Osteocyte (in vitro differentiated cells): Measurements from ENCODE around the gene USP17L29. TPM values are rescaled to one million over a fixed set of nuclear protein-coding genes. Genes with fewer than 3 reads are reported as not detected.
A peak's percentile ranks its signal among the peaks of the same experiment; 100 is the strongest.
"Not testable (repeated sequence)": the region's sequence is repeated elsewhere in the genome, so short reads cannot be mapped to it uniquely, and the experiment has no call there.

Experiments used
- DNase-seq: peaks from one replicate; pipeline ENCODE4 v3.0.0; 2021; ENCODE audit warnings: mixed read lengths; ENCODE audit not compliant: unreplicated experiment; ENCODE audit errors: extremely low spot score
- H3K27ac Mint-ChIP-seq: one replicate; pipeline ENCODE4 v1.8.0; 2021; ENCODE audit warnings: mild to moderate bottlenecking, mixed read lengths; ENCODE audit not compliant: unreplicated experiment
- H3K27me3 Mint-ChIP-seq: one replicate; pipeline ENCODE4 v1.8.0; 2021; ENCODE audit warnings: mixed read lengths; ENCODE audit not compliant: unreplicated experiment
- H3K36me3 Mint-ChIP-seq: one replicate; pipeline ENCODE4 v1.8.0; 2021; ENCODE audit warnings: mixed read lengths; ENCODE audit not compliant: unreplicated experiment
- H3K4me1 Mint-ChIP-seq: one replicate; pipeline ENCODE4 v1.8.0; 2021; ENCODE audit warnings: mixed read lengths; ENCODE audit not compliant: unreplicated experiment
- H3K4me3 Mint-ChIP-seq: one replicate; pipeline ENCODE4 v1.8.0; 2021; ENCODE audit warnings: mild to moderate bottlenecking, moderate library complexity, mixed read lengths; ENCODE audit not compliant: unreplicated experiment
- H3K9me3 Mint-ChIP-seq: one replicate; pipeline ENCODE4 v1.8.0; 2021; ENCODE audit warnings: mixed read lengths; ENCODE audit not compliant: unreplicated experiment
- total RNA-seq: library from RNA; stranded (reverse); gene quantifications from 2 replicates; pipeline ENCODE4 v1.2.1, GENCODE V29; 2021
- TF ChIP-seq, protein P1 (sequence below): fragments of 200-600 bp; sonication (generic); IDR thresholded peaks from 2 replicates; pipeline ENCODE4 v1.5.0; 2021; ENCODE audit warnings: antibody characterized with exemption, mild to moderate bottlenecking, moderate library complexity

USP17L29 gene
- total RNA-seq, 1 donor from 2014 or later, result not detected

DNA sequence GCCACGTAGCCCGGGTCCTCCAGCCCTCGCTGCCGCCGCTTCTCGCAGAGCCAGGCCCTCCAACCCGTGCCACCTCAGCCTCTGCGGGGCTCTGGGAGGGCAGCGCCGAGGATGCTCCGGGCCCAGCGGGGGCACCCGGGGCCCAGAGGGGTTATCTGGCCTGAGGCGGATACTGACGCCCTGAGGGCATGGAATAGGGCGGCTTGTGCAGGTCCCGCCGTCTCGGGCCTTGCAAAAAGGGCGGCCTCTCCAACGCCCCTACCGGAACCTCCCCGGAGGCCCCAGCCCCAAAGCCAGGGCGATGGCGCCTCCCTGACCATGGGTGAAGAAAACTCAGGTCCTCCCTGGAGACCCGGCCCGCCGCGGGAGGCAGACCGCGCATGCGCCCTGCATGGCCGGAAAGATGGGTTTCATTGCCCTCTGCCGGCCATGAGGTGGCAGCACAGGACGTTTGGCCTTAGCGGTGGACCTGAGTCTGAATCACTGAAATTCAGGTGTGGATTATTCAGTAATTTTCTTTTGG lies 27.6 kb downstream of the USP17L29 start:
- not testable (repeated sequence) for H3K9me3 Mint-ChIP-seq, H3K36me3 Mint-ChIP-seq, H3K27me3 Mint-ChIP-seq, DNase-seq, H3K4me1 Mint-ChIP-seq, H3K27ac Mint-ChIP-seq
- TF ChIP-seq, protein P1, sequence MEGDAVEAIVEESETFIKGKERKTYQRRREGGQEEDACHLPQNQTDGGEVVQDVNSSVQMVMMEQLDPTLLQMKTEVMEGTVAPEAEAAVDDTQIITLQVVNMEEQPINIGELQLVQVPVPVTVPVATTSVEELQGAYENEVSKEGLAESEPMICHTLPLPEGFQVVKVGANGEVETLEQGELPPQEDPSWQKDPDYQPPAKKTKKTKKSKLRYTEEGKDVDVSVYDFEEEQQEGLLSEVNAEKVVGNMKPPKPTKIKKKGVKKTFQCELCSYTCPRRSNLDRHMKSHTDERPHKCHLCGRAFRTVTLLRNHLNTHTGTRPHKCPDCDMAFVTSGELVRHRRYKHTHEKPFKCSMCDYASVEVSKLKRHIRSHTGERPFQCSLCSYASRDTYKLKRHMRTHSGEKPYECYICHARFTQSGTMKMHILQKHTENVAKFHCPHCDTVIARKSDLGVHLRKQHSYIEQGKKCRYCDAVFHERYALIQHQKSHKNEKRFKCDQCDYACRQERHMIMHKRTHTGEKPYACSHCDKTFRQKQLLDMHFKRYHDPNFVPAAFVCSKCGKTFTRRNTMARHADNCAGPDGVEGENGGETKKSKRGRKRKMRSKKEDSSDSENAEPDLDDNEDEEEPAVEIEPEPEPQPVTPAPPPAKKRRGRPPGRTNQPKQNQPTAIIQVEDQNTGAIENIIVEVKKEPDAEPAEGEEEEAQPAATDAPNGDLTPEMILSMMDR, result peak; percentile 60
- peak overlapping the region; percentile 26 for H3K4me3 Mint-ChIP-seq

GRCh38 chr4:9384126-9384525 lies 30.7 kb downstream of the USP17L29 start:
- no peaks in the 10 kb centered on the region for H3K36me3 Mint-ChIP-seq
- TF ChIP-seq, protein P1, result no peak
- no peaks in the 10 kb centered on the region for H3K9me3 Mint-ChIP-seq
- H3K4me3 Mint-ChIP-seq, result no peak overlapping the region
- no peaks in the 10 kb centered on the region for H3K4me1 Mint-ChIP-seq
- H3K27ac Mint-ChIP-seq, result no peak overlapping the region
- peaks cover 3% of the 10 kb centered on the region for H3K27me3 Mint-ChIP-seq
- DNase-seq, result no peak

DNA sequence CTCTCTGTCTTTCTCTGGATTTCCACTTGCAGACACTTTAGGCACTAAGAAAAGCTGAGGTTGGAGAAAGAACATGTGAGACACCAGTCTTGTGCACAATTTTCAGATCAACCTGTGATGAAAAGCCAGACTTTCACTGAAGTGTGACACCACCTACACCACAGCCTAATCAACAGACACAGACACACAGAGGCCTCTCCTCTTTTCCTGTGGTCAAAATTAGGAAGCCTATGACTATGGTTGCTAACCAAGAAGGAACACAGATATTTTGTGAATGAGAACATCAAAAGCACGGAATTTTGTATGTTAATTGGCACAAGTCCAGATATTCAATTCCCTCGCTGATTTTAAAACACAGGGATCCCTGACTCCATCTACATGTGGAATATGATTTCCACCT lies 35.6 kb downstream of the USP17L29 start:
- not testable (repeated sequence) for H3K36me3 Mint-ChIP-seq, H3K27ac Mint-ChIP-seq, H3K9me3 Mint-ChIP-seq, H3K4me3 Mint-ChIP-seq, DNase-seq, H3K4me1 Mint-ChIP-seq, H3K27me3 Mint-ChIP-seq

Other genes starting within 250 kb of the USP17L29 start
- not detected in 2 replicates for gene FAM90A26, start 183.2 kb upstream of the USP17L29 start, total RNA-seq
- gene USP17L10, start 143.0 kb upstream of the USP17L29 start, total RNA-seq, result not detected in 2 replicates
- not detected in 2 replicates for gene USP17L11, start 138.2 kb upstream of the USP17L29 start, total RNA-seq
- not detected in 2 replicates for gene USP17L12, start 133.5 kb upstream of the USP17L29 start, total RNA-seq
- gene USP17L13, start 128.7 kb upstream of the USP17L29 start, total RNA-seq, result not detected in 2 replicates
- gene USP17L15, start 119.3 kb upstream of the USP17L29 start, total RNA-seq, result not detected in 2 replicates
- not detected in 2 replicates for gene USP17L17, start 109.8 kb upstream of the USP17L29 start, total RNA-seq
- gene USP17L18, start 105.0 kb upstream of the USP17L29 start, total RNA-seq, result not detected in 2 replicates
- gene USP17L19, start 100.3 kb upstream of the USP17L29 start, total RNA-seq, result not detected in 2 replicates
- not detected in 2 replicates for gene USP17L20, start 95.5 kb upstream of the USP17L29 start, total RNA-seq
- not detected in 2 replicates for gene USP17L21, start 90.8 kb upstream of the USP17L29 start, total RNA-seq
- gene USP17L22, start 86.0 kb upstream of the USP17L29 start, total RNA-seq, result not detected in 2 replicates
- not detected in 2 replicates for gene USP17L24, start 28.5 kb upstream of the USP17L29 start, total RNA-seq
- gene USP17L25, start 23.7 kb upstream of the USP17L29 start, total RNA-seq, result not detected in 2 replicates
- gene USP17L26, start 19.0 kb upstream of the USP17L29 start, total RNA-seq, result not detected in 2 replicates
- not detected in 2 replicates for gene USP17L5, start 14.2 kb upstream of the USP17L29 start, total RNA-seq
- not detected in 2 replicates for gene USP17L27, start 9.5 kb upstream of the USP17L29 start, total RNA-seq
- not detected in 2 replicates for gene USP17L28, start 4.7 kb upstream of the USP17L29 start, total RNA-seq
- not detected in 2 replicates for gene USP17L30, start 9.5 kb downstream of the USP17L29 start, total RNA-seq
- gene DEFB131A, start 90.8 kb downstream of the USP17L29 start, total RNA-seq, result not detected in 2 replicates